GM15510 (cell line): ENCODE measurements around the gene KCNJ9.

ENCODE experiments used
- POLR2A ChIP-seq: IDR thresholded peaks from 3 replicates; pipeline ENCODE4 v1.6.1; 2011; ENCODE audit warnings: borderline replicate concordance; ENCODE audit not compliant: insufficient read length; ENCODE audit errors: extremely low read depth

Gene KCNJ9

GRCh38 chr1:160101717-160102522 is 20.6 kb downstream of the KCNJ9 start:
- TF ChIP-seq POLR2A: no peak

- no peak for TF ChIP-seq POLR2A
Measured at GRCh38 chr1:160103658-160104408, 22.5 kb downstream of the KCNJ9 start.

DNA sequence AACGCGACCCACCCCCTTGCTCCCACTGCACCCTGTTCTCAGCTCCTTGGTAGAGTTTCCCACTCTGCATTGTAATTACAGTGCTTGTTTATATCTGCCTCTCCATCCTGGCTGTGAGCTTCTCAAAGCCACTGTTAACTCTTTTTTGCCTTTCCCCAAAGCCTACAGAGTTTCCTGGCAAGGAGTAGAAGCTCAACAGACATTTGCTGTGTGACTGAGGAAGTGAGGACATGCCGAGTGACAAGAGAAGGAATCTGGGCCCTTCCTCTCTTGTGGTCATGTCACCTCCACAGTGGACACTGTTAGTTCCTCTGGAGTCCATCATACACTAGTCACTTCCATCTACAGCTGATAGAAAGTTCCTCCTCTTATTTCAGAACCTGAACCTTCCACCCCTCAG is 23.1 kb downstream of the KCNJ9 start:
- no peak for TF ChIP-seq POLR2A

DNA sequence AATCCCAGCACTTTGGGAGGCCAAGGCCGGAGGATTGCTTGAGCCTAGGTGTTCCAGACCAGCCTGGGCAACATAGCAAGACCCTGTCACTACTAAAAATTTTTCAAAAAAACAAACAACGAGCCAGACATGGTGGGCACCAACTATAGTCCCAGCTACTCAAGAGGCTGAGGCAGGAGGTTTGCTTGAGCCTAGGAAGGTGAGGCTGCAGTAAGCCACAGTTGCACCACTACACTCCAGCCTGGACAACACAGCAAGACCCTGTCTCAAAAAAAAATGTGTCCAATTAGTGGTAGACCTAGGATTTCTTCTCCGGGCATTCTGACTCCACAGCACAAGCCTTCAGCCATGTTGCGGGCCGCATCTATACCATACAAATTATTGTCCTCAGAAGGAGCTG is 23.8 kb downstream of the KCNJ9 start:
- no peak for TF ChIP-seq POLR2A

GRCh38 chr1:160107512-160107911 is 26.2 kb downstream of the KCNJ9 start:
- no peak for TF ChIP-seq POLR2A

GRCh38 chr1:160108888-160109662 is 27.7 kb downstream of the KCNJ9 start:
- no peak for TF ChIP-seq POLR2A

DNA sequence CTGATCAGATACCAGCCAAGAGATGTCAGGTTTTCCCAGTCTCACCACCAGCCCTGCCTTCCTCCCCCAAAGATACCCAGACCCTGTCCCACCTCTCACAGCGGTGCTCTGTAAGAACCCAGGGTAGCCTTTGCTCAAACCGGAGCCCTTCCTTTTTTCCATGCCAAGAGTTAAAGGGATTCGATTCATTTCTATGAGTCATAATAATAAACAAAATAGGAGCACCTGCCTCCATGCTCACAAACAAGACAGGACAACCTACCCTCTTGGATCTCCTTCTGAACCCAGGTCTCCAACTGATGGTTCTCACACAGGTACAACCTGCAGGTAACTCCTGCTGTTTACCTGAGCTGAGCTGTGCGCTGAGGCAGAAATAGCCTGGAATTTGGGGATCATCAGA is 28.3 kb downstream of the KCNJ9 start:
- no peak for TF ChIP-seq POLR2A

GRCh38 chr1:160112357-160112756 is 31.0 kb downstream of the KCNJ9 start:
- TF ChIP-seq POLR2A: no peak

GRCh38 chr1:160113407-160113806 is 32.1 kb downstream of the KCNJ9 start:
- no peak for TF ChIP-seq POLR2A

DNA sequence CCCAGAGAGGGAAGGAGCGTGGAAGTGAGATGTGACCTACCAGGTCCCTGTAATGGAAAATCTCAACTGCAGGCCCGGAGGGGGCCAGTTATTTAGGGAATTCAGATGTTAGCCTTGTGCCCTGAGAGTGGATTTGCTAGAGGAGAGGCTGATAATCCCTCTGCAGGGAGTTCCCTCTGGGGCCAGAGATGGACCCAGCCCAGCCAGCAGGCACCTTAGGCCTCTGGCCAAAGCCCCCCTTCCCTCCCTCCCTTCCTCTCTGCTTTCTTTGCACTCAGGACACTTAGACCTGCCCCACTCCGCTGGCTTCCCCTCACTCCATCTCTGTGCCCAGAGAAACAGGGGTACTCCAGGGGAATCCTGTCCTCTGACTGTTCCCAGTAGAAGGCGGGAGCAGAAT is 32.7 kb downstream of the KCNJ9 start:
- no peak for TF ChIP-seq POLR2A

GRCh38 chr1:160115545-160116282 is 34.4 kb downstream of the KCNJ9 start, which contains the start of gene ATP1A2:
TSS of gene ATP1A2 (plus strand) at chr1:160115759. CDS start at chr1:160115862, 103 bp downstream.
- TF ChIP-seq POLR2A: no peak

DNA sequence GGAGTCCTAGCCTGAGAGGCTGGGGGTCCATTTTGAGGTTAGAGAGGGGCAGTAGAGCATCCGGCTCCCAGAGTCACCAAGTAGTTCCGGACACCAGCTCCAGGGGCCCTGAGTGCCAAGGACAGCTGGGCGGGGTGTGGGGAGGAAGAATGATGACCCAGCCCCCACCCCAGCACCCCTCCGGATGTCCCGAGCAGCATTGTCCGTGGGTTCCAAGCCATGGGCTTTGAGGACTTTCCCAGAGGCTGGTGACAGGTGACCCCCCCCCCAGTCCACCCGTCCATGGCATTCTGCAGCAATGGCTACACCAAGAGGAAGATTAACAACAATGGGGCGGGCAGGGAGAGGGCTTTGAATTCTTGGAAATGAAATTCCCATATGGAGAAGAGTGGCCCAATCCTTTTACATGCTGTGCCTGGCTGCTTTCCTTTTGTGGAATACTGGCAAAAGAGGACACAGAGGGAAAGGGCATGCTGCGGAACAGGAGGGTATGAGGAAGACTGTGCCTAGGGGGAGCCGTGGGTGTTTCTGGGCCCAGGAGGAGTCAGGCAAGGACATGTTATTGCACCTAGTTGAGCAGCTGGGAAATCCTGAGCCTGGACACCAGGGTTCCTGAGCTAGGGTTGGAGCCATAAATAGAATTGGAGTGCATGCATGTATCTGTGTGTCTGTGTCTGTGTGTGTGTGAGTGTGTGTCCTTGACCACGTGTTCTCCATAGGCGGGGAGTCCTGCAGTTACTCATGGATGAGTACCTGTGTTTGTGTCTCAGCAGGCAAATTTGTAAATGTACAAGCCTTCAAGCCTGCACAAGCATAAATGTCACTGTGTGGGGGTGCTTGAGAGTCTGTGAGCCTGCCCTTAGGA is 35.2 kb downstream of the KCNJ9 start:
- TF ChIP-seq POLR2A: no peak

- TF ChIP-seq POLR2A: no peak
Measured at GRCh38 chr1:160117300-160117699, 36.0 kb downstream of the KCNJ9 start.

GRCh38 chr1:160117709-160118183 is 36.4 kb downstream of the KCNJ9 start:
- no peak for TF ChIP-seq POLR2A

DNA sequence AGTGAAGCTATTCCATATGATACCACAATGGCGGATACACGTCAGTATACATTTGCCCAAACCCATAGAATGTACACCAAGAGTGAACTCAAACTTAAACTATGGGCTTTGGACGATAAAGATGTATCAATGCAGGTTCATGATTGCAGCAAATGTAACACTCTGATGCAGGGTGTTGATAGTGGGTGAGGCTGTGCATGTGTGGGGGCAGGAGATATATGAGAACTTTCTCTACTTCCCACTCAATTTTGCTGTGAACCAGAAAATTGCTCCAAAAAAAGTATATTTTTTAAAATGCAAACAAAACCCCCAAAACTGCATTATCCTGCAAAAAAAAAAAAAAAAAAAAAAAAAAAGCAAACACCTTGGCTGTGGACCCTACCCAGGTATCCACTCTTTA is 37.6 kb downstream of the KCNJ9 start:
- no peak for TF ChIP-seq POLR2A
